Left lung (tissue), 10 donors: ENCODE results near the gene PIR. TPM values are rescaled to one million over a fixed set of nuclear protein-coding genes. Genes with fewer than 3 reads are reported as not detected.

Experiments used
- ATAC-seq: fragments of 200-7000 bp; cut with Tn5 transposase; one replicate; pipeline ENCODE4 v1.9.1; 2020; ENCODE audit warnings: moderate library complexity
- DNase-seq, 4 donors: peaks; one replicate each; pipeline ENCODE4 v3.0.0-alpha.2; 2013 to 2020
- H3K27ac ChIP-seq, 2 donors: fragments of 200-600 bp; sonication (generic) in 1 of 2; one replicate each; pipeline versions ENCODE4 v1.5.0 to v1.8.0; 2020 to 2021
- H3K27me3 ChIP-seq, 2 donors: fragments of 200-600 bp; sonication (generic) in 1 of 2; one replicate each; pipeline versions ENCODE4 v1.5.0 to v1.8.0; 2020 to 2021
- H3K36me3 ChIP-seq, 2 donors: fragments of 200-600 bp; sonication (generic) in 1 of 2; one replicate each; pipeline versions ENCODE4 v1.5.0 to v1.8.0; 2020 to 2021
- H3K4me1 ChIP-seq, 2 donors: fragments of 200-600 bp; one replicate each; pipeline ENCODE4 v1.8.0; 2021
- H3K4me3 ChIP-seq, 2 donors: fragments of 200-600 bp; sonication (generic) in 1 of 2; one replicate each; pipeline versions ENCODE4 v1.5.0 to v1.8.0; 2020 to 2021; ENCODE audit warnings: mild to moderate bottlenecking in 1 of 2
- H3K9me3 ChIP-seq, 2 donors: fragments of 200-600 bp; sonication (generic) in 1 of 2; one replicate each; pipeline versions ENCODE4 v1.5.0 to v1.8.0; 2020 to 2021
- CTCF ChIP-seq, 2 donors: fragments of 200-600 bp; sonication (generic) in 1 of 2; IDR thresholded peaks; one replicate each; pipeline versions ENCODE4 v1.5.0 to v1.8.0; 2021; ENCODE audit warnings: antibody characterized with exemption in 2 of 2
- intact Hi-C, 2 donors: fragments of 100-400 bp; cut with DNase I; formaldehyde crosslinking; loops; one replicate each; pipeline versions ENCODE4 v1.11.2 to v1.14.2; 2022
- polyA plus RNA-seq, 6 donors: library from polyadenylated mRNA; unstranded; fragments of 120-200 nt; gene quantifications; one replicate each; pipeline ENCODE4 v1.2.1, GENCODE V29; 2013; ENCODE audit not compliant: insufficient read length in 6 of 6
- total RNA-seq, 2 donors: library from RNA; stranded (reverse); fragmentation: NEBNext Ultra II Directional; extraction: Animal tissue kit (Norgen Biotek cat#: 25700); gene quantifications; one replicate each; pipeline ENCODE4 v1.2.1, GENCODE V29; 2021
- donor health status: DM: no; HTN: yes; CAD: no.
- donor health status: DM: no; HTN: no; CAD: no.

PIR gene
- total and polyA plus RNA-seq, 8 donors, result 8.0 to 32.7 (median 10.5) TPM

DNA sequence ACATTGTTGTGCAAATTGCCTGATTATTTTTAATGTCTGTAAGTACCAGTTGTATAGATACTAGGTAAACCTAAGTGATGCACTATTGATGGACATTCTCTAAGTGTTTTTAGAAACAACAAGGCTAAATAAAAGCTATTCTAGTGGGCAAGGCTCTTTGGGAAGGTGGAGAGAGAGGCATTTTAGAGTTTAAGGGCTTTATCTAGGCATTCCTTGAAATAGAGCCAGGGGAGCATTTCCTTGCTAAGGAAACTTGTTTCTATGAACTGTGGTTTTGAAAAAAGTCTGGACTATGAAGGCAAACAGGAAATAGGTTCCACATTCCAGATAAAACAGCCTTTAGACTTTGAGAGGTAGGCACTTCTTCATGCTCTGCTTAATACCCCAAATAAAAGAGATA, 31.3 kb upstream of the PIR start:
- DNase-seq (peak in 2 of 4 donors; percentile 29 to 47), ATAC-seq (peak; percentile 44)
- intact Hi-C loops, result no loop called here
- H3K27me3 ChIP-seq, result peaks cover 0 to 4% of the 10 kb centered on the region in 2 donors
- no peak overlapping the region for H3K27ac ChIP-seq
- no peaks in the 10 kb centered on the region for H3K4me1 ChIP-seq
- H3K4me3 ChIP-seq, result no peak overlapping the region
- no peaks in the 10 kb centered on the region for H3K36me3 ChIP-seq
- no peaks in the 10 kb centered on the region for H3K9me3 ChIP-seq
- no peak for TF ChIP-seq CTCF (IDR thresholded peaks at IDR 0.05)

DNA sequence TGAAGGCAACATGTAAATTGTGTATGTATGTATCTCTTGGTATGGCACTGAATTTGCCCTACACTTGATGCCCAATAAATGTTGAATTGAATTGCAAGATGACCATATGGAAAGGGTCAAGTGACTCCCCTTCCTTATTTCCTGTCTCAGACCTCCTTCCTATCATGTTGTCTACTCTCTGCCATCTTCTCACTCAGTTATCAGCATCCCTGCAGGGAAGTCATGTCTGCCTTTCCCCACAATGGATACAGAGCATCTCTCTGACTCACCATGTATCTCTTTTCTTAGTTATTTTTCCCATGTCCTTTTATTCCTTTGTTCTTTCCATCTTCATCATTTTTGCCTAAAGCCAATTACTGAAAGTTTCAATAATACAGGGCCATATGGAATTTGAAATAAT, 30.0 kb upstream of the PIR start:
- Histone ChIP-seq H3K27me3 (peaks cover 0 to 4% of the 10 kb centered on the region in 2 donors), H3K4me3 (no peak overlapping the region), H3K9me3 (no peaks in the 10 kb centered on the region), H3K4me1 (no peaks in the 10 kb centered on the region), H3K27ac (no peak overlapping the region), H3K36me3 (no peaks in the 10 kb centered on the region)
- intact Hi-C loops, result no loop called here
- no peak for TF ChIP-seq CTCF (IDR thresholded peaks at IDR 0.05)
- no peak for ATAC-seq
- no peak for DNase-seq

DNA sequence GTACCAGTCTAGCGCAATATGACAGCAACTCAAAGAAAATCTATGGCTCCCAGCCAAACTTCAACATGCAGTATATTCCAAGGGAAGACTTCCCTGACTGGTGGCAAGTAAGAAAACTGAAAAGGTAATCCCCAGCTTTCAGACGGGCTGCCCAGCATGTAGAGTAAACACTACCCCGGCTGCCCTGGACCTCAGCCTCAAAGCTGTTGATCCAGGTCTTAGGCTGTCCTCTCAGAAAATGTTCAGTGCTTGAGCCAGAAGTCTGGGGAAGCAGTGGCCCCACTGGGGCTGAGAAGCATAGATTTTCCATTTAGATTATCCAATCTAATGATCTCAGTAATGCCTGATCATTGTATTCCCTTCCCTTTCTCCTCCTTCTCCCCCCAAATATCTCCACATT, 29.3 kb upstream of the PIR start:
- Histone ChIP-seq H3K27me3 (peaks cover 0 to under 1% of the 10 kb centered on the region in 2 donors), H3K4me1 (no peaks in the 10 kb centered on the region), H3K36me3 (no peaks in the 10 kb centered on the region), H3K9me3 (no peaks in the 10 kb centered on the region), H3K27ac (no peak overlapping the region), H3K4me3 (no peak overlapping the region)
- intact Hi-C loops, result no loop called here
- peak; percentile 15 for ATAC-seq
- no peak for DNase-seq
- TF ChIP-seq CTCF (IDR thresholded peaks at IDR 0.05), result no peak

- no peak for TF ChIP-seq CTCF (IDR thresholded peaks at IDR 0.05)
- H3K27ac ChIP-seq, result no peak overlapping the region
- H3K4me3 ChIP-seq, result no peak overlapping the region
- no peaks in the 10 kb centered on the region for H3K36me3 ChIP-seq
- DNase-seq (peak in 1 of 4 donors; percentile 4), ATAC-seq (no peak)
- H3K4me1 ChIP-seq, result no peaks in the 10 kb centered on the region
- intact Hi-C loops, result no loop called here
- peaks cover 0 to 3% of the 10 kb centered on the region in 2 donors for H3K27me3 ChIP-seq
- H3K9me3 ChIP-seq, result no peaks in the 10 kb centered on the region
These were observed 22.8 kb upstream of the PIR start for GRCh38 chrX:15515931-15516330.

DNA sequence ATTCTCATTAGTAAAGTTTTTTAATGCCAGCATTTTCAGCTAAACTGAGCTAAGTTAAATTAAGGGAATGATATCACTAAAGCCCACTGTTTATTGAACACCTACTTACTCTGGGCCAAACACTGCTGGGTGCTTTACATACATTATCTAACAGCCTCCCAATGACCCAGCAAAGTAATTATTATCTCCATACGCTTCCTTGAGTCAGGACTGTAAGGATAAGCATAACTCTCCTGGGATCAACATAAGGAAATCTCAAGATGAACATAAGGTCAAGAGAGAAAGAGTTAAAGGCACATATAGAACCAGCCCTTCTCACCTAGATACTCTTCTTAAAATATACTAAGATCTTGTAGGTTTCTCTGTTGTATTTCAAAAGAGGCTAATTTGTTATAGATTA, 21.1 kb upstream of the PIR start:
- TF ChIP-seq CTCF (IDR thresholded peaks at IDR 0.05), result no peak
- peaks cover 0 to 10% of the 10 kb centered on the region in 2 donors for H3K27me3 ChIP-seq
- H3K36me3 ChIP-seq, result no peaks in the 10 kb centered on the region
- intact Hi-C loops, result no loop called here
- H3K9me3 ChIP-seq, result no peaks in the 10 kb centered on the region
- no peak overlapping the region for H3K27ac ChIP-seq
- no peaks in the 10 kb centered on the region for H3K4me1 ChIP-seq
- ATAC-seq, result no peak
- no peak overlapping the region for H3K4me3 ChIP-seq
- DNase-seq, result no peak
